ENCODE data around the gene SCNN1B.
"Not testable (repeated sequence)": the region's sequence is repeated elsewhere in the genome, so short reads cannot be mapped to it uniquely, and the experiment has no call there.

Gene SCNN1B

GRCh38 chr16:23284584-23284983 lies 17.5 kb upstream of the SCNN1B start:
- no peak for DNase-seq (ENCODE audit: low read depth)
- H3K4me3 ChIP-seq (ENCODE audit: low read depth, low read length): no peak overlapping the region

- DNase-seq (ENCODE audit: low read depth): no peak
- H3K4me3 ChIP-seq (ENCODE audit: low read depth, low read length): no peak overlapping the region
Measured at GRCh38 chr16:23286131-23286532, 16.0 kb upstream of the SCNN1B start.

GRCh38 chr16:23288209-23288608 lies 13.9 kb upstream of the SCNN1B start:
- no peak for DNase-seq (ENCODE audit: low read depth)
- no peak overlapping the region for H3K4me3 ChIP-seq (ENCODE audit: low read depth, low read length)

- DNase-seq (ENCODE audit: low read depth): no peak
- H3K4me3 ChIP-seq (ENCODE audit: low read depth, low read length): no peak overlapping the region
Measured at GRCh38 chr16:23288726-23289512, 13.2 kb upstream of the SCNN1B start.

- H3K4me3 ChIP-seq (ENCODE audit: low read depth, low read length): no peak overlapping the region
- no peak for DNase-seq (ENCODE audit: low read depth)
Measured at GRCh38 chr16:23290189-23291062, 11.7 kb upstream of the SCNN1B start.

- no peak overlapping the region for H3K4me3 ChIP-seq (ENCODE audit: low read depth, low read length)
- no peak for DNase-seq (ENCODE audit: low read depth)
Measured at GRCh38 chr16:23293016-23293415, 9.1 kb upstream of the SCNN1B start.

GRCh38 chr16:23294260-23294659 lies 7.8 kb upstream of the SCNN1B start:
- no peak overlapping the region for H3K4me3 ChIP-seq (ENCODE audit: low read depth, low read length)
- DNase-seq (ENCODE audit: low read depth): no peak

- no peak for DNase-seq (ENCODE audit: low read depth)
- H3K4me3 ChIP-seq (ENCODE audit: low read depth, low read length): no peak overlapping the region
Measured at GRCh38 chr16:23296994-23297393, 5.1 kb upstream of the SCNN1B start.

GRCh38 chr16:23298290-23298915 lies 3.7 kb upstream of the SCNN1B start:
- no peak for DNase-seq (ENCODE audit: low read depth)
- H3K4me3 ChIP-seq (ENCODE audit: low read depth, low read length): no peak overlapping the region

- H3K4me3 ChIP-seq (ENCODE audit: low read depth, low read length); DNase-seq (ENCODE audit: low read depth): not testable (repeated sequence)
Measured at GRCh38 chr16:23299815-23300214, 2.3 kb upstream of the SCNN1B start.

- H3K4me3 ChIP-seq (ENCODE audit: low read depth, low read length): no peak overlapping the region
Measured at GRCh38 chr16:23301251-23302044, 654 bp upstream of the SCNN1B start.

GRCh38 chr16:23303685-23304084 lies 1.6 kb downstream of the SCNN1B start:
- no peak for DNase-seq (ENCODE audit: low read depth)

More at GRCh38 chr16:23301251-23302044, 654 bp upstream of the SCNN1B start:
- no peak for DNase-seq (ENCODE audit: low read depth)

GRCh38 chr16:23304620-23305019 lies 2.5 kb downstream of the SCNN1B start:
- no peak overlapping the region for H3K4me3 ChIP-seq (ENCODE audit: low read depth, low read length)
- no peak for DNase-seq (ENCODE audit: low read depth)

More at GRCh38 chr16:23303685-23304084, 1.6 kb downstream of the SCNN1B start:
- H3K4me3 ChIP-seq (ENCODE audit: low read depth, low read length): no peak overlapping the region

GRCh38 chr16:23306199-23307100 lies 4.3 kb downstream of the SCNN1B start:
- no peak for DNase-seq (ENCODE audit: low read depth)
- no peak overlapping the region for H3K4me3 ChIP-seq (ENCODE audit: low read depth, low read length)

GRCh38 chr16:23310217-23310616 lies 8.1 kb downstream of the SCNN1B start:
- no peak overlapping the region for H3K4me3 ChIP-seq (ENCODE audit: low read depth, low read length)
- no peak for DNase-seq (ENCODE audit: low read depth)

GRCh38 chr16:23310744-23311143 lies 8.6 kb downstream of the SCNN1B start:
- H3K4me3 ChIP-seq (ENCODE audit: low read depth, low read length): no peak overlapping the region
- DNase-seq (ENCODE audit: low read depth): no peak

- H3K4me3 ChIP-seq (ENCODE audit: low read depth, low read length): no peak overlapping the region
- no peak for DNase-seq (ENCODE audit: low read depth)
Measured at GRCh38 chr16:23316232-23316631, 14.1 kb downstream of the SCNN1B start.

- no peak overlapping the region for H3K4me3 ChIP-seq (ENCODE audit: low read depth, low read length)
- DNase-seq (ENCODE audit: low read depth): no peak
Measured at GRCh38 chr16:23316634-23317265, 14.6 kb downstream of the SCNN1B start.

Measured in skeletal muscle cell (primary cell).